DMS79 (cell line): ENCODE measurements around the gene DYDC2.
A peak's percentile ranks its signal among the peaks of the same experiment; 100 is the strongest.

Source experiments
- DNase-seq: peaks from one replicate; lab custom pipeline; 2025; lab: John Stamatoyannopoulos, UW

Gene DYDC2

DNA sequence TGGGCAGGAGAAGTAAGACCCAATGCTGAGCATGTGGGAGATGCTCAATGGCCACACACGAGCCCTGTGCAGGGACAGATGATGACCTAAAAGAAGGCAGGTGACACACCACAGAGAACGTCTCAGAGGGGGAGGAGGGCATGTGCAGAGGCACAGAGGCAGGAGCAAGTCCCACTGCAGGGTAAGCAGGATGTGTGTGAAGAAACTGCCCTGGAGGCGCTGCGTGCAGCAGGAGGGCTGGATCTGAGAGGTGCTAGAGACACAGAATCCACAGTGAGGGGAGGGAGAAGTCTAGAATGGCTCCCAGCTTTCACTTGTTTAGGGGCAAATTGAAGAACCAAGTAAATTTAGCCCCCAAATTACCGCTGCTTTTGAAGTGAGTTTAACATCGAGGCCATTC lies 14.9 kb downstream of the DYDC2 start:
- DNase-seq, result no peak

DNA sequence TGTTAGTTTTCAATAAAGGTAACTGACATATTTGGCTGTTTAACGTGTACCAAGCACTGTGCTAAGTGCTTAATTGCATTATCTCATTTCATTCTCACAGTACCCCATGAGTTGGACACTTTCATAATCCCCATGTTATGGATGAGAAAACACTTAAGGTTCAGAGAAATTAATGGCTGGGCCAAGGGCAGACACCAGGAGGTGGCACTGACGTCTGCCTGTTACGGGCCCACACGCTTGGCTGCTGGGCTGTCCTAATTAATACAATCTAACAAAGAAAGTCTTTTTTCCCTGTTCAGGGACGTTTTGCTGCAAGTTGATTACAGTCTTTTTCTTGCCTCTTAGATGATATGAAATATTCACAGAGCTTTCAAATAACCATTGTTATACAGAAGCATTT lies 16.1 kb downstream of the DYDC2 start:
- no peak for DNase-seq

DNA sequence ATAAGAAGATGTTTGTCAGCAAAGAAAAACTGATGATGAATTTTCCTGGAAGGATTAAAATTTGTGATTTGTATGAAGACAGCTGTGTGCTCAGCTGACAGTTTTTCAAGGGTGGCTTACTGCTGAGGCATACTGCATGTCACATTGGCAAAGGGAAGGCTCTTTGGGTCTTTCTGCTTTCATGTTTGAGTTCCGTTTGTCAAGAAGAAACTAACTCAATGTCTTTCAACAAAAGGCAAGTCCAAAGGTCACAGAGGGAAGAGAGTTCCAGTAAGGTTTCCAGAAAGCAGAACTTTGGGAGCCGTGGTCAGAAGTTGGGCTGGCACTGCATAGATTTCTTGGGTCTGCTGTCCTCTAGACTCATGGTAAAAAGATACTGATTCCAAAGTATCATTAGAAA lies 16.9 kb downstream of the DYDC2 start:
- no peak for DNase-seq

DNA sequence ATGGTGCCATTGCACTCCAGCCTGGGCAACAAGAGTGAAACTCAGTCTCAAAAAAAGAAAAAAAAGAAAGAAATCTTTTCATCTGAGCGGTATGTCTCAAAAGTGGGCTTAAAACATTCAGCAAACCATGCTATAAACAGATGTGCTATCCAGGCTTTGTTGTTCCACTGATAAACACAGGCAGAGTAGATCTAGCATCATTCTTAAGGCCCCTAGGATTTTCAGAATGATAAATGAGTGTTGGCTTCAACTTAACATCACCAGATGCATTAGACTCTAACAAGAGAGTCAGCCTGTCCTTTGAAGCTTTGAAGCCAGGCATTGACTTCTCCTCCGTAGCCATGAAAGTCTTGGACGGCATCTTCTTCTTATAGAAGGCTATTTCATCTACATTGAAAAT lies 23.1 kb downstream of the DYDC2 start:
- DNase-seq, result no peak

DNA sequence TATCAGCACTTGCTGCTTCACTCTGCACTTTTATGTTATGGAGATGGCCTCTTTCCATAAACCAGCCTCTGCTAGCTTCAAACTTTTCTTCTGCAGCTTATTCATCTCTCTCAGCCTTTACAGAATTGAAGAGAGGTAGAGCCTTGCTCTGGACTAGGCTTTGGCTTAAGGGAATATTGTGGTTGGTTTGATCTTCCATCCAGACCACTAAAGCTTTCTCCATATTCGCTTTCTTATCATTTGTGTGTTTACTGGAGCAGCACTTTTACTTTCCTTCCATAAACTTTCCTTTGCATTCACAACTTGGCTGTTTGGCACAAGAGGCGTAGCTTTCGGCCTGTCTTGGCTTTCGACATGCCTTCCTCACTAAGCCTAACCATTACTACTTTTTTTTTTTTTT lies 23.6 kb downstream of the DYDC2 start:
- no peak for DNase-seq

DNA sequence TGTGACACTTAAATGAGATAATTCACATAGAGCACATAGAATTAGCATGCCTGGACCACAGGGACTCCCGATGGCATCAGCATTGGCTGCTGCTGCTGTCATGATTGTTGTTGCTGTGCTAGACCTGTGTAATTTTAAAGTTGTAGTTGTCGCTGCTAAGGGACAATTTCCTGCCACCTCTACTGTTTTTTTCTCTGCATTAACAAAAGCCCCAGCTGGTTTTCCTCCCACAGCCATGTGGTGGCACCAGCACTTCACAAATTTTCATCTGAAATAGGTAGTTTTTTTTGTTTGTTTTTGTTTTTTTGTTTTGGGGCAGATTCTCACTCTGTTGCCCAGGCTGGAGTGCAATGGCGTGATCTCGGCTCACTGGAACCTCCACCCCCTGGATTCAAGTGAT lies 26.4 kb downstream of the DYDC2 start:
- no peak for DNase-seq

DNA sequence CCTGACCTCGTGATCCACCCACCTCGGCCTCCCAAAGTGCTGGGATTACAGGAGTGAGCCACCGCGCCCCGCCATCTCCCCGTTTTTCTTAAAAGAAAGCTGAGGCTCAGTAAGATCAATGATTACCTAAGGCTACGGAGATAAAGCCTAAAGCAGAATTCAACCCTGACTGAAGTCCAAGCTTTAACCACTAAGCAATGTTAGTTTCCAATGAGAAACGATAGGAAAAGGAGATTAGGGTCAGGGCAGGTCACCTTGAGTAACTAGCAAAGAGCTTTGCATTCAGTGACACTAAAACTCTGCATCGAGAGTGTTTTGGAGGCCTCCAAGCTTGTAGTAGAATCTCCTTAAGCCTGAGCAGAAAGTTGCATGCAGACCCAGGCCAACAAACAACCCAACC lies 34.2 kb downstream of the DYDC2 start:
- DNase-seq, result no peak

DNA sequence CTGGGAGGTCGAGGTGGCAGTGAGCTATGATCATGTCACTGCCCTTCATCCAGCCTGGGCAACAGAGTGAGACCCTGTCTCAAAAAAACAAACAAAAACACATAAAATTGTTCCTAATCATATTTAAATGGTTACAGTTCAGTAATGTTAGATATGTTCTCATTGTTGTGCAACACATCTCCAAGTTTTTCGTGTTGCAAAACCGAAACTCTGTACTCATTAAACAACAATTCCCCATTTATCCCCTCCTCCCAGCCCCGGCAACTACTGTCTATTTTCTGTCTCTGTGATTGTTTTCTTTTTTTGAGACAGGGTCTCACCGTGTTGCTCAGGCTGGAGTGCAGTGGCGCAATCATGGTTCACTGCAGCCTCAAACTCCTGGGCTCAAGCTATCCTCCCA lies 35.7 kb downstream of the DYDC2 start:
- DNase-seq, result no peak

DNA sequence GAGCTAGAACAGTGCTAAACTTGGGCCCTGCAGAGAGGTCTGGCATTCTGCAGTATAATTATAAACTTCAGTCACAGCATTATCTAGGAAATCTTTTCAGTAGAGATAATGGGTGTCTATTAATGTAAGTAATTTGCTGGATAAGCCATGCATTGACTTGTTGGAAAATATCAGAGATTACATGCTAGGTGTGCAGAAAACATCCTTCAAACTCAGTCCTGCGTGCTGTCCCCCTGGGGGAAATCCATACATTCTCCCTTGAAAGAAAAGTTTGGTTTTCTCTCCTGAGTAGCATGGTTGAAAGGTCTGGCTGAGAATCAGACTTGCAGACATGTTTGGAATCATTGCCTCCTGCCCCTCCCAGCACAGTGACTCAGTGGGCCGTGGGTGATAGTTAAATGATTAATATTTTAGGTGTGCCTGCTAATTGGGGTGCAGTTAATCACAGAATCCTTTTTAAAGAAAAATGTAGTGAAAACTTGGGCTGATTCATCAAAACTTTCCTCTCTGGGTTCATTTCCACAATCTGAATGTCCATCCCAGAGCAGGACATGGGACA lies 37.9 kb downstream of the DYDC2 start:
- no peak for DNase-seq

DNA sequence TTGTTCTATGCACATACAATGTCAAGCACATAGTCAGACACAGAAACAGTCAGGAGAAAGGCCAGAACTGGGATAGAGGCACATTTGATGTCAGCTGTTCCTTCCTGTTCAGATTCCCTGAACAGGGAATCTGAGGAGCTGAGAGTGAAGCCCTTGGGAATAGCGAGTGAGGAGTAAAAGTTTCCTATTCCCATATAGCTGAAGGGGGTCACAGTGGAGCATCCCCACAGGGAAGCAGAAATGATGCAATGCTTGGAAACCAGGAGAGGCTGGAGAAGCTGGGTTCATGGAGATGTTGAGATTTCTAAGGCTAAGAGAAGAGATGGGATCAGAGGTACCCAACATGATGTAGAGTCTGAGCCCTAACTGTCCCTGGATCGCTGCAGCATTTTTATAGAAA lies 40.4 kb downstream of the DYDC2 start:
- DNase-seq, result no peak

DNA sequence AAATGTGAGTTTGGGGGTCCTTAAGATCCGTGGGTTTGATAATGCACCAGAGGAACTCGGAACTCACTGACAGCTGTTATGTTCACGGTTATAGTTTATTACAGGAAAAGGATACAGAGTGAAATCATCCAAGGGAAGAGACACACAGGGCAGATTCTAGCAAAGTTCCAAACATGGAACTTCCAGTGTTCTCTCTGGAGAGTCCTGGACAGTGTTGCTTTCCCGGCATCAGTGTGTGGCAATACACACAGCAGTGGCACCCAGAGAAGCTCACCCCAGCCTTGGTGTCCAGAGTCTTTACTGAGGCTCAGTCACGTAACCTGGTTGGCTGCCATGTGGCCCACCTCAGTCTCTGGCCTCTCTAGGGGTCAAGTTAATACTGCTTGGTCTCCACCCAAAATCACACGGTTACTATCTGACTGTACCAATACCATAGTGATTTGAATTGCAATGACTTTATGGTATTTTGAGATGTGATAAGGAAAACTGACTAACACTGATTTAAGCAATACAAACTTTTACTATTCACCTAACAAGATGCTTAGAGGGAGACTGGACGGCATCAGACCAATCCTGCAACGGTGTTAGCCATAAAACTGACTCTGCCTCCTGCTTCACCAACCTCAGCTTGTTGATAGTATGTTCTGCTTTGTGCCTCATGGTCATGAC lies 43.7 kb downstream of the DYDC2 start:
- DNase-seq, result no peak

DNA sequence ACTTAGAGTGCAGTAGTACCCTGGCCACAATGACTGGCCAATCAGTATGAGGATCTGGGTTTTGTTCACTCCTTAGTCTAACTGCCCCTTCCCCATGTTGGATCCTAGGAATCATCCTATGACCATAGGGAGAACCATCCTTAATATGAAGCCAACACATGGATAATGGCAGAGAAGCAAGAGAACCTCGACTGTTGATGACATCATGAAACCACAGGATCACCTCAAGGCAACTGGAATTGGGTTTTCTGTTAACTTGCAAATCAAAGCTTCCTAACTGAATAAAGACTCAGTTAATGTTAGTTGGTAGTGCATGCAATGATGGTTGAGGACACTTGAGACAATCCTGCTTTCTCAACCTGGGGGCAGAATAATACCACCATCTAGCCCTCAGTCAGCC lies 48.5 kb downstream of the DYDC2 start:
- no peak for DNase-seq

DNA sequence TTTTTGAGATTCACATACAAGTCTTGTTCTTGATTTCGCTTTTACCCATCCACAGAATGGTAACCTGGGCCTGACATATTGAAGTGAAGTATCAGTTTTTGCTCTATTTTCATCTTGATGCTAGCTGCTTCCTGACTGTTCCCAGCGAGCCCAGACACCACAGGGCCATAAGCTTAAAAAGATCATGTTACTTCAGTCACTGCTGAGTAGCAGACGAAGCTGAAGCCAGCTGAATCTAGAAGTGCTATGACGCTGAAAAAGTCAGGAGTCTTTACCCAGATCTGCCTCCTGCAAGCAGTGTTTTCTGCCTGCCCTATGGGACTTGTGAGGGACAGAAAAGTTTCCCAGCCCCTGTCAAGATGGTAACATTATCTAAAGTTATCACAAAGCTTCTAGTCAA lies 49.0 kb downstream of the DYDC2 start:
- DNase-seq, result no peak

DNA sequence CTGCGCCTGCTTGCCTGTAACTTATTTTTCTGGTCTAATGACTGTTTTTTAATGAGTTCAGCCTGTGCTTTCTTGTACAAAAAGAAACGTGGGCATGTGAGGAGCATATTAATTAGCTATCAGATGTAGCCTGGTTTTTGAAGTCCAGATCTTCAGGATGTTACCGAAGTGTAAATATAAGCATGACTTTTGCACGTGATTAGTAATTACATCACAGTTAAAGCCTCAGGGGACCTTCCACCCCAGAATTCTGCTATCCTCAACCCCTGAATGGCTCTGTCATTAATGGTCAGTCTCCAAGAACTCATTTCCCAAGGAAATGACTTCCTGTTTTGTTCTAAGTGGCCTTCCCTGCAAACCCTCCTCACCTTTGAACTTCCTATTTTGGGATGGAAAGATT lies 49.6 kb downstream of the DYDC2 start:
- DNase-seq, result no peak

DNA sequence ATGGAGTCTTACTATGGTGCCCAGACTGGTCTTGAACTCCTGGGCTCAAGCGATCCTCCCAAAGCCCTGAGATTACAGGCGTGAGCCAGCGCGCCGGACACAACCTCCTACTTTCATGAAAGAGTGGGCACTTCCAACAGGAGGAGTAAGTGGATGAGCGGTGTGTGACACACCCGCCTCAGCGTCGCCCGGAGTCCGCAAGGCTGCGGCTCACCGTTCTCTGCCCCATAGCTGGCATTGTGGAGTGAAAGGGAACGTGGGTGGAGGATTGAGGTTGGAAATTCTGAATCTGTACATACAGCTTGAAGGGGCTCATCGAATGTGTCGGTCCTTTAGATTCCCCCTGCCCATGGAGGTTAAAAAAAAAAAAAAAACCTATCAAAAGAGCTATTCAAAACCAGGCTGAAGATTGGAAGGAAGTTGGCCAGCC lies 51.2 kb downstream of the DYDC2 start:
- DNase-seq, result no peak

DNA sequence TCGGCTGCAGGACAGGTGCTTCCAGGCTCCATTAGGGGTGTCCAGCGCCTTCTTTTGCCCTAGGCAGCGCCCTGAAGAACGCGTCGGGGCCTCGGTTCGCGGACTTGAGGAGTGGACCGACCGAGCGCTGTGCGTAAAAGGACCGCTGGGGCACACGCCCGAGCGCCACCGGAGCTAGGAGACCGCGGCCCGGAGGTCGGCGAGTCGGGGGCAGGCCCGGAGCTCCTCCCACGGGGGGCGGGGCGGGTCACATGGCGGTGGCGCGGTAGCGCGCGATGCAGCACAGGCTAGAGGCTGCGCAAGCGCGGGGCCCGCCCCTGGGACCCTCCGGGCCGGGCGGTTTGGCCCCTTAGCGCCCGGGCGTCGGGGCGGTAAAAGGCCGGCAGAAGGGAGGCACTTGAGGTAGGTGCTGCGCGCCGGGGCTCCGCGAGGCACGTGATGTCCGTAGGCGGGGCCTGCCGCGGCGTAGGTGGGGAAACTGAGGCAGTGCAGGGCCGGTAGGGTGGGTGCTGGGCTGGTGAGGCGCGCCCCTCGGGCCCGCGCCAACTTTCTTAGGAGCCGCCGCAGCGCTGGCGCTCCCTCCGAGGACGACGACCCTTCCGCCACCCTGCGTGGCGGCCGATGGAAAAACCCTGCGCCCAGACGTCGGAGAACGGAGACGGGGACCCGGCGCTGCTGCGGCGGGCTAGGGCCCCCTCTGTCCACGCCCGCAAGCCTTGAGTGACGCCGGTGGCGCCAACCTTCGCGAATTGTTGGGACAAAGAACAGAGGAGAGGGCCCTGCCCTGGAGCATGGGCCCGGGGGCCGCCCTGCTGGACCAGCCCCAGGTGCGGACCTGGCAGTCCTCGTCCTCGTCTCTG lies 51.9 kb downstream of the DYDC2 start, which contains the start of gene PRXL2A:
Gene PRXL2A, plus strand, starts transcription at position 310 of the 860 bp plus-strand sequence. CDS start 11,917 bp downstream, outside the sequence.
- peak; percentile 27 for DNase-seq

DNA sequence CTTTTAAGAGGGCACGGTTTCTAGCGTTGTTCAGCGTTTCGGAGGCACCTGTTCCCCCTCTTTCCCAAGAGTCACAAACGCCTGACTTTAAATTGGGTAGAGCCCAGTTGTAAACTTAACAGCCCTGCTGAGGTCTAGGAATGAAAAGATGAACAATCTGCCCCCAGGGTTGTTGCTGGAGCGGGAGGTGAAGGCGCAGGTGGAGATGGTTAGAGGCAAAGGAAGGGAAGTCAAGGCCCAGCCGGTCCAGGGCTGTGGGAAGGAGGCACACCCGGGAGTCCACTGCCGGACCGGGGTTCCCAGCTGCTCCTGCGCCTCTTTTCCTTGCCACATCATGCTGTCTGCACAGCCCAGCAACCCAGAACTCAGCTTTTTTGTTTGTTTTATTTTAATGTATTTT lies 52.5 kb downstream of the DYDC2 start:
- DNase-seq, result no peak

DNA sequence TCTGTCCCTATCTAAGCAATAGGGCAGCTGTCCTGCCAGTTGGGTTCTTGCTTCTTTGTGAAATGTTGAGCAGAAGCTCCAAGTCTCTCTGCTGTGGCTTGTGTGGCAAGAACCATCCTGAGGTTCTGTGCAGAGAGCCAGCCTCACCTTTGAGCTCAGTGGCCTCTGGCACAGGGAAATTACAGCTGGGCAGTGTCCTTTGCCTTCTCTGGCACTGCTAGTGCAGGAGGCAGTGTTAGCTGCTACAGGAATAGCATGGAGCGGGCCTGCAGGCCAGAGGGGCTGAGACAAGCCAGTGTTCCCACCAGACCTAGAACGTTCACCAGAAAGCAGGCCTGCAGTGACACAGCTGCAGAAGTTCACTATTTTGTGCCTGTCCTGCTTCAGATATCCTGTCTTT lies 53.5 kb downstream of the DYDC2 start:
- DNase-seq, result no peak

DNA sequence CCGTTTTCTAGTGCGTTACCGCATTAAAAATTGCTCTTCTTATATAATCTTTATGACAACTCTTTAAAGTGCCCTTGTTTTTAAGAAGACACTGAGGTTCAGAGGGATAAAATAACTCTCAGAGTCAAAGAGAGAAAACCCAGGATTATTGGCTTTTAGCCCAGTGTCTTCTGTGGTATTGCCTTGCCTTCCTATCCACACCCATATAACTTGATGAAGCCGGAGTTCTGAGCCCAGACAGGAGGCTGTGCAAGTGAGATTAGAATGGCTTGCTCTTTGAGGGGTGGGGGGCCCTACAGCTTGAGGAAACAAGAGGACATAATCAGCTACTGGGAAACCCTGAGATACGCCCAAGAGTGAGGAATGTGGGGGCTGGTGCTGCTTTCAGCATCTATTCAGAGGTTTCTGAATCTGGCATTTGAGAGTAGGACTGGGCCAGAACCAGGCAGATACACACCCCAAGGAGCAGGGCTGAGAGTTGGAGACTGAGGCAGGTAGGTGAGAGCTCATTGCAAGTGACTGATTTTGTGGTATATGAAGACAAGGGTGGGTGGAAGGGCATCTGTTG lies 54.1 kb downstream of the DYDC2 start:
- DNase-seq, result no peak

DNA sequence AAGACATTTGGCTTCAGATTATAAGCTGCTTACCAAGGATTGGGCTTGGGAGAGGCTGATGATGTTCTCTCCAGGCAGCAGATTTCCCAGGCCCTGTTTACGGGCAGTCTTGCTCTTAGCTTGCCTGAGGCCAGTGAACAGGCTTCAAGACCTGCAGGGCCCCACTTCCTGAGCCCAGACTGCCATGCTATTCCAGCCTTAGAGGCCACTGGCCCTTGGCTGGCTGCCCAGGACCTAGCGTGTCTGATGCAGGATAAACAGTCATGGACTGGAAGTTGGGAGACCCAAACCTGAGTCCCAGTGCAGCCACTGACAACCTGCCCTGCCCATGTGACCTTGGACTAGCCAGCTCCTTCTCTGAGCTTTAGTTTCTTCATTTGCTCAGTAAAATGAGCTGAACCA lies 54.7 kb downstream of the DYDC2 start:
- no peak for DNase-seq

DNA sequence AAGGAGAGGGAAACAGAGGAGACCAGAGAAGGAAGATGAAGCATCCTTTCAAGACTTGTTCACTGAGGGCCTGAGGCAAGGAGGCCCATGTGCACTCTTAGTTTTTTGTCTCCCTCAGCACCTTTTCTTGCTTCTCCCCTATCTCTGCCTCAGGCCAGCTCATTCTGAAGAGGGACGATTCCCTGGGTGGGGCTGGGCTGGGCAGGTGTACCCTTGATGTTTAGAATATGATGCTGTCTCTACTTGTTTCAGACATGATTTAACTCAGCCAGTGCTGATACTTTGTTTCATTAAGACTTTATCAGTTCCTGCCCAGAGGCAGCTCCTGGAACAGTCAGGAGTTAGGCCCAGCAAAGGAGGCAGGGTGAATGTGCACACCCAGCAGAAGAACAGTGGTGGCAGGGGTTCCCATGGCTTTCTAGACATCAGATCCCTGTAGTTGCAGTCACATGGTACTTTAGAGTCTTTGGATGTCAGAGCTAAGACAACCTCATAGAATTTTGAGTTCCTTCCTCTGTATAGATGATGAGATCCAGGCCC lies 55.2 kb downstream of the DYDC2 start:
- DNase-seq, result no peak

DNA sequence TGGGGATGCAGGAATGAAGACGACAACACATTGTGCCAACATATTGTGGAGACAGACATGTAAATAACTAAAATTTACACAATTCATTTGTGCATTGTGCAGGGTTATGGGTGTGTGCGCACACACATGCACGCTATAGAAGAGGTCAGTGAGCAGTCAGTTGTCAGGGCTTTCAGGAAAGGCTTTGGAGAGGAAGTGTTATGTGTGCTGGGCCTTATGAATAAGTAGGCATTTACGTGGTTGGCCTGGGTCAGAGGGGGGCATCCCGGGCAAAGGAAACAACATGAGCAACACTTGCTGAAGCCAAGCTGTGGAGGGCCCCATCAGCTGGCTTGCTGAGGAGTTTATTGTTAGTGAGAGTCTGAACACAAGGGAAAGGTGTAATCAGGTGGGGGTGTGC lies 55.9 kb downstream of the DYDC2 start:
- DNase-seq, result no peak
